Measurements from ENCODE around the gene JMJD1C. TPM values are rescaled to one million over a fixed set of nuclear protein-coding genes. Genes with fewer than 3 reads are reported as not detected.

The JMJD1C gene
- total RNA-seq, 1 experiment from 2014 or later: 67.6 TPM

DNA sequence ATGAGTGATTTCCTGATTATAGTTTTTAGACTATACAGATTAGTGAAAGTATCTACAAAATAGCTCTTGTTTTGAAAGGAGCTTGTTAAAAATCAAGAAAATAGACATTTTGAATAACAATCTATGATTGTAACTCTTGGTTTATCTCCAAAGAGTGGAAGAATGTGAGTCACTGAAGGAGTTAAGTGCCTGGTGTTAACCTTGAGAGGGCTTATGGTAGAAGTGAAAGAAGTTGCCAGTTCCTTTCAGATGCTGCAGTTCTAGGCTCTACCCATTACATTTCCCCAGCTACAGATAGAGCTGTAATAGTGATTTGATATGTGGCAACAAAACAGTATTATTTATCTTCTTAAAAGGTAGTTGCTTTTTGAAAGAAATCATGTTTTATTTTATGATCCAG is 320.0 kb downstream of the JMJD1C start:
- H3K4me3 Mint-ChIP-seq (ENCODE audit: low read depth, unreplicated experiment): no peak overlapping the region
- no TSS peak for BruUV-seq (replicated peaks)
- intact Hi-C loops (cut with micrococcal nuclease; ENCODE audit: unreplicated experiment): no loop called here

DNA sequence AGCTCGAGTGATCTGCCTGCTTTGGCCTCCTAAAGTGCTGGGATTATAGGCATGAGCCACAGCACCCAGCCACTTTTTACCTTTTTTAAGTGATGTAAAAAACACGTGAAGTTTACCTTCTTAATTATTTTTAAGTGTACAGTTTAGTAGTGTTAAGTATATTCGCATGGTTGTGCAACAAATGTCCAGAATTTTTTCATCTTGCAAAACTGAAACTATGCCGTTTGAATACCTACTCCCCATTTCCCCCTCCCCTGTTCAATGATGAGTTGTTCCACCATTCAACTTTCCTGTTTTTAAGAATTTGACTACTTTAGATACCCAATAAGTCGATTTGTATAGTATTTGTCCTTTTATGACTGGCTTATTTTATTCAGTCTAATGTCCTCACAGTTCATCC is 321.8 kb downstream of the JMJD1C start:
- no peaks in the 10 kb centered on the region for H3K9me3 Mint-ChIP-seq (ENCODE audit: low read depth, unreplicated experiment)
- no peaks in the 10 kb centered on the region for H3K27me3 Mint-ChIP-seq (ENCODE audit: unreplicated experiment)
- no peak for DNase-seq
- TF ChIP-seq, protein P1, sequence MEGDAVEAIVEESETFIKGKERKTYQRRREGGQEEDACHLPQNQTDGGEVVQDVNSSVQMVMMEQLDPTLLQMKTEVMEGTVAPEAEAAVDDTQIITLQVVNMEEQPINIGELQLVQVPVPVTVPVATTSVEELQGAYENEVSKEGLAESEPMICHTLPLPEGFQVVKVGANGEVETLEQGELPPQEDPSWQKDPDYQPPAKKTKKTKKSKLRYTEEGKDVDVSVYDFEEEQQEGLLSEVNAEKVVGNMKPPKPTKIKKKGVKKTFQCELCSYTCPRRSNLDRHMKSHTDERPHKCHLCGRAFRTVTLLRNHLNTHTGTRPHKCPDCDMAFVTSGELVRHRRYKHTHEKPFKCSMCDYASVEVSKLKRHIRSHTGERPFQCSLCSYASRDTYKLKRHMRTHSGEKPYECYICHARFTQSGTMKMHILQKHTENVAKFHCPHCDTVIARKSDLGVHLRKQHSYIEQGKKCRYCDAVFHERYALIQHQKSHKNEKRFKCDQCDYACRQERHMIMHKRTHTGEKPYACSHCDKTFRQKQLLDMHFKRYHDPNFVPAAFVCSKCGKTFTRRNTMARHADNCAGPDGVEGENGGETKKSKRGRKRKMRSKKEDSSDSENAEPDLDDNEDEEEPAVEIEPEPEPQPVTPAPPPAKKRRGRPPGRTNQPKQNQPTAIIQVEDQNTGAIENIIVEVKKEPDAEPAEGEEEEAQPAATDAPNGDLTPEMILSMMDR (IDR thresholded peaks at IDR 0.05; ENCODE audit: unreplicated experiment): no peak
- intact Hi-C loops (cut with micrococcal nuclease; ENCODE audit: unreplicated experiment): no loop called here
- no peaks in the 10 kb centered on the region for H3K4me1 Mint-ChIP-seq (ENCODE audit: low read depth, unreplicated experiment)
- peaks cover 10% of the 10 kb centered on the region for H3K36me3 Mint-ChIP-seq (ENCODE audit: insufficient read depth, unreplicated experiment)
- H3K4me3 Mint-ChIP-seq (ENCODE audit: low read depth, unreplicated experiment): no peak overlapping the region
- no peak overlapping the region for H3K27ac Mint-ChIP-seq (ENCODE audit: unreplicated experiment)
- no TSS peak for BruUV-seq (replicated peaks)
- CTCF ChIA-PET: interaction anchor here (0.7 kb wide), 3 partner anchors 9 to 485 kb away, joined by 3 to 6 read pairs (median 4); no protein-coding TSS in a partner anchor

More for the DNA sequence above, 320.0 kb downstream of the JMJD1C start:
- DNase-seq: no peak
- H3K27ac Mint-ChIP-seq (ENCODE audit: unreplicated experiment): no peak overlapping the region
- H3K27me3 Mint-ChIP-seq (ENCODE audit: unreplicated experiment): no peaks in the 10 kb centered on the region
- H3K36me3 Mint-ChIP-seq (ENCODE audit: insufficient read depth, unreplicated experiment): peaks cover 10% of the 10 kb centered on the region
- no peaks in the 10 kb centered on the region for H3K9me3 Mint-ChIP-seq (ENCODE audit: low read depth, unreplicated experiment)
- CTCF ChIA-PET: interaction anchor here (1.1 kb wide), 2 partner anchors 11 to 12 kb away, joined by 3 to 5 read pairs; no protein-coding TSS in a partner anchor
- H3K4me1 Mint-ChIP-seq (ENCODE audit: low read depth, unreplicated experiment): no peaks in the 10 kb centered on the region
- TF ChIP-seq, protein P1 (IDR thresholded peaks at IDR 0.05; ENCODE audit: unreplicated experiment): no peak

DNA sequence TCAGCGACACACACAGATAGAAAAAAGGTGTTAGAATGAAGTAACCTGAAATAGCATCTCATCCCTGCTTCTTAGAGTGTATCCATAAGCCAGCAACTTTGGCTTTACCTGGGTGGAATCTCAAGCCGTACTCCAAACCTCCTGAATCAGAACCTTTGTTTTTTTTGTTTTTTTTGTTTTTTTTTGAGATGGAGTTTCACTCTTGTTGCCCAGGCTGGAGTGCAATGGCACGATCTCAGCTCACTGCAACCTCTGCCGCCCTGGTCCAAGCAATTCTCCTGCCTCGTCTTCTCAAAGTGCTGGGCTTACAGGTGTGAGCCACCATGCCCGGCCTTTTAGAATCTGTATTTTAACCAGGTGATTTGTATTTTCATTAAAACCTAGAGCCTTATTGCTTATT is 323.6 kb downstream of the JMJD1C start:
- Mint-ChIP-seq H3K4me3 (ENCODE audit: low read depth, unreplicated experiment) (no peak overlapping the region), H3K4me1 (ENCODE audit: low read depth, unreplicated experiment) (no peaks in the 10 kb centered on the region), H3K36me3 (ENCODE audit: insufficient read depth, unreplicated experiment) (peaks cover 5% of the 10 kb centered on the region), H3K27me3 (ENCODE audit: unreplicated experiment) (no peaks in the 10 kb centered on the region), H3K9me3 (ENCODE audit: low read depth, unreplicated experiment) (no peaks in the 10 kb centered on the region), H3K27ac (ENCODE audit: unreplicated experiment) (no peak overlapping the region)
- TF ChIP-seq, protein P1 (IDR thresholded peaks at IDR 0.05; ENCODE audit: unreplicated experiment): no peak
- no TSS peak for BruUV-seq (replicated peaks)
- CTCF ChIA-PET: interaction anchor here (0.6 to 1.1 kb wide), 3 partner anchors 18 to 518 kb away, joined by 3 to 5 read pairs (median 4); no protein-coding TSS in a partner anchor
- intact Hi-C loops (cut with micrococcal nuclease; ENCODE audit: unreplicated experiment): no loop called here
- DNase-seq: no peak

DNA sequence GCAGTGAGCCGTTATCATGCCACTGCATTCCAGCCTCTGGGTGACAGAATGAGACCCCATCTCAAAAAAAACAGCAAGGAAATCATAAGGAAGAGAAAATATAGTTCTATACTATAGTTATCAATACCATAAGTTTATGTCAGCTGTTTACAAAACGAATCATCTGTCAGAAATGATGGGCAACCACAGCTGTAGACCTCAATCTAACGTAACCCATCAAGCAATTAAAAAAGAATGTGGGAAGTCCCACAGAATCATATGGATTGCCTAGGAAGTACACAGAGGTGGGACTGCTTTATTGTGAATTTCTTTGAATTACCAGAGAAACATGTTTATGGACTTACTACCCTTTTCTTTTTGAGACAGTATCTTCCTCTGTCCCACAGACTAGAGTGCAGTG is 325.7 kb downstream of the JMJD1C start:
- no TSS peak for BruUV-seq (replicated peaks)

More for the DNA sequence above, 325.7 kb downstream of the JMJD1C start:
- no peak overlapping the region for H3K4me3 Mint-ChIP-seq (ENCODE audit: low read depth, unreplicated experiment)
- no peaks in the 10 kb centered on the region for H3K9me3 Mint-ChIP-seq (ENCODE audit: low read depth, unreplicated experiment)
- H3K27me3 Mint-ChIP-seq (ENCODE audit: unreplicated experiment): no peaks in the 10 kb centered on the region
- H3K36me3 Mint-ChIP-seq (ENCODE audit: insufficient read depth, unreplicated experiment): peaks cover 5% of the 10 kb centered on the region
- H3K4me1 Mint-ChIP-seq (ENCODE audit: low read depth, unreplicated experiment): no peaks in the 10 kb centered on the region
- CTCF ChIA-PET: no interaction called here
- H3K27ac Mint-ChIP-seq (ENCODE audit: unreplicated experiment): no peak overlapping the region
- DNase-seq: no peak
- TF ChIP-seq, protein P1 (IDR thresholded peaks at IDR 0.05; ENCODE audit: unreplicated experiment): no peak
- intact Hi-C loops (cut with micrococcal nuclease; ENCODE audit: unreplicated experiment): no loop called here
